Activated B cell treated with CpG ODN at 0.5 μM for 24 hours (primary cell): ENCODE results near the gene GATA3. TPM values are rescaled to one million over a fixed set of nuclear protein-coding genes. Genes with fewer than 3 reads are reported as not detected.

Experiments
- ATAC-seq: fragments of 200-7000 bp; cut with Tn5 transposase; one replicate; pipeline ENCODE4 v1.10.0; 2021; ENCODE audit warnings: low read depth, mild to moderate bottlenecking, moderate library complexity
- CTCF ChIA-PET: fragments of 350-600 bp; sonication (Branson Sonifier 250); formaldehyde crosslinking; loops from one replicate; lab custom pipeline; 2021; ENCODE audit warnings: antibody characterized with exemption; lab: Charles Lee
- POLR2A ChIA-PET: fragments of 350-600 bp; sonication (Branson Sonifier 250); formaldehyde crosslinking; loops from one replicate; lab custom pipeline; 2021; ENCODE audit warnings: antibody characterized with exemption; lab: Charles Lee
- DNase-seq: peaks from one replicate; pipeline ENCODE4 v3.0.0; 2022
- H3K27ac Mint-ChIP-seq: one replicate; pipeline ENCODE4 v1.8.0; 2020; ENCODE audit warnings: mixed read lengths
- H3K27me3 Mint-ChIP-seq: one replicate; pipeline ENCODE4 v1.8.0; 2021; ENCODE audit warnings: mixed read lengths
- H3K36me3 Mint-ChIP-seq: one replicate; pipeline ENCODE4 v1.8.0; 2021; ENCODE audit warnings: low read depth, mixed read lengths
- H3K4me1 Mint-ChIP-seq: one replicate; pipeline ENCODE4 v1.8.0; 2021; ENCODE audit warnings: mixed read lengths
- H3K4me3 Mint-ChIP-seq: one replicate; pipeline ENCODE4 v1.8.0; 2020; ENCODE audit warnings: mild to moderate bottlenecking, mixed read lengths
- H3K9me3 Mint-ChIP-seq: one replicate; pipeline ENCODE4 v1.8.0; 2020; ENCODE audit warnings: mixed read lengths
- intact Hi-C: fragments of 100-400 bp; cut with micrococcal nuclease; formaldehyde crosslinking; loops from one replicate; pipeline ENCODE4 v1.15.1; 2024
- total RNA-seq: library from RNA; stranded (reverse); gene quantifications from 2 replicates; pipeline ENCODE4 v1.2.3, GENCODE V29; 2022
- TF ChIP-seq, protein P1 (sequence below): fragments of 200-600 bp; IDR thresholded peaks from one replicate; pipeline ENCODE4 v1.8.0; 2022; ENCODE audit warnings: antibody characterized with exemption, mild to moderate bottlenecking

GATA3 gene
- total RNA-seq, 1 donor from 2014 or later: 0.53 TPM

DNA sequence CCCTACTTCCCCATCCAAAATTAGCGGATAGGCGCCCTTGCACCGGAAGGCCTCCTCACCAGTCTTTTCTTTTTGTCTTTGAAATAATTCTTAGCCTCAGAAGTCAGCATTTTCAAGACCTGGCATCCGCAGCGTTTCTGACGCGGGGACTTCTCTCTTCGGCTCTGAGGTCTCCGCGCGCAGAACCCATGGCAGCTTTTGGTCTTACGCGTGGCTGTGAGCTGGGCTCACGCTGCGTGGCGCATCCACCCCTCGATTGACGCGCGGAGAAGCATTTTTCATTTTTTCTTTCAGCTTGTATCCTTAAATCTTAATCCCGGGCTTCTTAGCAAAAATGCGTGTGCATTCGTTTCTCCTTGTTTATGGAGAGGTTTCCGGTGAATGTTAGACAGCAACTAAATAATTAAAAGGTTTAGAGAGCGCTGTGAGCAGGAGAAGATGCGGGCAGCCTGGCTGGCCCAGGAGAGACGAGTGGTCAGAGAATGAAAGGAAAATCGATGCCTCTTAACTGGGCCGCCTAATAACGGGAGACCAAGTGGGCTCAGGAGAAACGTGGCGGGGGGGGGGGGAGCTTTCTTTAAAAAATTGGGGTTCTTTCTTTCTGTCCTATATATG, 2.0 kb upstream of the GATA3 start:
- ATAC-seq: no peak

DNA sequence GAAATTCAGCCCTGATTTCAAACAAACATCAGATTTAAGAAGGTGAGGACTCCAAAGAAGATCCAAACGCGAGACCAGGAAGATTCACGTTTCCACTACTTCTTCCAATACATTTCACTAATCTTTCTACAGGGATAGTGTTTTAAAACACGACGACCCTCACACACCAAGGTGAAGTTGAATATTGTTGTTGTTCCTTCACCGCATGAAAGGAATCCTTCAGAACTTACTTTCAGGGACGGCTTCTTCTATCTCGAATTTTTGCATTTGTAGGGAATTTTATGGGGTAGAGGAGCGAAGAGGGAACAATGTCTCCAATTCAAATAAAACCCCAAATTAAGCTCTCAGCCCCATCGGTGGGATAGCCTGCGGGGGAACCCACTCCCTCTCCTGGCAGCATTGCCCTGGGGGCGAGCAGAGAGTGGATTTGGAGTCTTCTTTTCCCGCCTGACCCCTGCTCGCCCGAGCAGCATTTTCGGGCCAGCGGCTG, 1.5 kb upstream of the GATA3 start:
- no peaks in the 10 kb centered on the region for H3K36me3 Mint-ChIP-seq
- H3K4me3 Mint-ChIP-seq: no peak overlapping the region
- peaks cover 51% of the 10 kb centered on the region for H3K4me1 Mint-ChIP-seq
- CTCF ChIA-PET: interaction anchor here (1.0 kb wide), 1 partner anchor 234 kb away, joined by 3 read pairs; the partner anchor contains the start of gene TAF3
- H3K9me3 Mint-ChIP-seq: no peaks in the 10 kb centered on the region
- DNase-seq (no peak), ATAC-seq (no peak)
- TF ChIP-seq, protein P1, sequence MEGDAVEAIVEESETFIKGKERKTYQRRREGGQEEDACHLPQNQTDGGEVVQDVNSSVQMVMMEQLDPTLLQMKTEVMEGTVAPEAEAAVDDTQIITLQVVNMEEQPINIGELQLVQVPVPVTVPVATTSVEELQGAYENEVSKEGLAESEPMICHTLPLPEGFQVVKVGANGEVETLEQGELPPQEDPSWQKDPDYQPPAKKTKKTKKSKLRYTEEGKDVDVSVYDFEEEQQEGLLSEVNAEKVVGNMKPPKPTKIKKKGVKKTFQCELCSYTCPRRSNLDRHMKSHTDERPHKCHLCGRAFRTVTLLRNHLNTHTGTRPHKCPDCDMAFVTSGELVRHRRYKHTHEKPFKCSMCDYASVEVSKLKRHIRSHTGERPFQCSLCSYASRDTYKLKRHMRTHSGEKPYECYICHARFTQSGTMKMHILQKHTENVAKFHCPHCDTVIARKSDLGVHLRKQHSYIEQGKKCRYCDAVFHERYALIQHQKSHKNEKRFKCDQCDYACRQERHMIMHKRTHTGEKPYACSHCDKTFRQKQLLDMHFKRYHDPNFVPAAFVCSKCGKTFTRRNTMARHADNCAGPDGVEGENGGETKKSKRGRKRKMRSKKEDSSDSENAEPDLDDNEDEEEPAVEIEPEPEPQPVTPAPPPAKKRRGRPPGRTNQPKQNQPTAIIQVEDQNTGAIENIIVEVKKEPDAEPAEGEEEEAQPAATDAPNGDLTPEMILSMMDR: no peak
- H3K27ac Mint-ChIP-seq: no peak overlapping the region
- peaks cover 42% of the 10 kb centered on the region for H3K27me3 Mint-ChIP-seq
- POLR2A ChIA-PET: no interaction called here
- intact Hi-C loops: loop anchor here (2.0 to 10.0 kb wide), 5 partner anchors 14 to 1152 kb away; partner anchors contain the start of genes ATP5F1C, KIN and SFMBT2

More for the DNA sequence above, 2.0 kb upstream of the GATA3 start:
- intact Hi-C loops: loop anchor here (2.0 to 10.0 kb wide), 5 partner anchors 14 to 1152 kb away; partner anchors contain the start of genes ATP5F1C, KIN and SFMBT2
- no peak for DNase-seq
- Mint-ChIP-seq H3K27ac (peak overlapping the region; percentile 31), H3K4me1 (peaks cover 50% of the 10 kb centered on the region), H3K27me3 (peaks cover 45% of the 10 kb centered on the region), H3K36me3 (no peaks in the 10 kb centered on the region), H3K4me3 (peak overlapping the region; percentile 45), H3K9me3 (no peaks in the 10 kb centered on the region)
- CTCF ChIA-PET: interaction anchor here (1.0 kb wide), 1 partner anchor 234 kb away, joined by 3 read pairs; the partner anchor contains the start of gene TAF3
- TF ChIP-seq, protein P1: no peak
- POLR2A ChIA-PET: no interaction called here

GRCh38 chr10:8053446-8054243, 843 bp upstream of the GATA3 start:
- peak; percentile 52 for DNase-seq
- peaks cover 41% of the 10 kb centered on the region for H3K27me3 Mint-ChIP-seq
- peak; percentile 79 for ATAC-seq
- H3K9me3 Mint-ChIP-seq: no peaks in the 10 kb centered on the region
- TF ChIP-seq, protein P1: no peak
- ChIA-PET CTCF (no interaction called here), POLR2A (interaction anchor here (0.6 kb wide), 1 partner anchor 10 kb away, joined by 7 read pairs; no protein-coding TSS in a partner anchor)
- H3K4me3 Mint-ChIP-seq: peak overlapping the region; percentile 79
- peaks cover 49% of the 10 kb centered on the region for H3K4me1 Mint-ChIP-seq
- no peaks in the 10 kb centered on the region for H3K36me3 Mint-ChIP-seq
- peak overlapping the region; percentile 18 for H3K27ac Mint-ChIP-seq
- intact Hi-C loops: loop anchor here (2.0 to 10.0 kb wide), 5 partner anchors 15 to 1151 kb away; partner anchors contain the start of genes ATP5F1C, KIN and SFMBT2

DNA sequence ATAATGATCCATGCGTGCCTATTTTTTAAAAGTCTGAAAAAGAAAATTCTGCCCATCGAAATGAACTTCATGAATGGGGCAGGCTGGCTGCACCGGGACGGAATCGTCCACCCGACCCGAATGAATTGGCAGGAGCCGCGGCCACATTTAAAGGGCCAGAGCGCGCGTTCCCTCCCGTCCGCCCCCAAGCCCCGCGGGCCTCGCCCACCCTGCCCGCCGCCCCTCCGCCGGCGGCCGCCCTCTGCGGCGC, 319 bp upstream of the GATA3 start:
- intact Hi-C loops: loop anchor here (10.0 kb wide), 4 partner anchors 179 to 1151 kb away; partner anchors contain the start of genes ATP5F1C, KIN and SFMBT2
- Mint-ChIP-seq H3K9me3 (no peaks in the 10 kb centered on the region), H3K27ac (no peak overlapping the region), H3K4me3 (peak overlapping the region; percentile 79), H3K27me3 (peaks cover 39% of the 10 kb centered on the region), H3K4me1 (peaks cover 44% of the 10 kb centered on the region), H3K36me3 (no peaks in the 10 kb centered on the region)
- ATAC-seq: no peak
- TF ChIP-seq, protein P1: no peak
- ChIA-PET CTCF (no interaction called here), POLR2A (interaction anchor here (0.6 kb wide), 1 partner anchor 9 kb away, joined by 7 read pairs; no protein-coding TSS in a partner anchor)
- DNase-seq: no peak
